GM12878 (cell line): Measurements from ENCODE around the gene DLK1. TPM values are rescaled to one million over a fixed set of nuclear protein-coding genes. Genes with fewer than 3 reads are reported as not detected.

Experiments
- ATAC-seq: fragments of 200-7000 bp; cut with Tn5 transposase; 3 replicates; pipeline ENCODE4 v1.9.1; 2020; ENCODE audit warnings: mild to moderate bottlenecking, moderate library complexity
- BruUV-seq: library from RNA; stranded (reverse); fragments of 400-500 nt; replicated peaks from 2 replicates; lab custom pipeline; 2021; lab: Mats Ljungman, UMichigan
- CTCF ChIA-PET: fragments of 300-600 bp; sonication (Branson Sonifier 250); formaldehyde crosslinking; extraction: SDS; loops from one replicate; lab custom pipeline; 2021; ENCODE audit warnings: inconsistent platforms; lab: Yijun Ruan, JAX
- POLR2A ChIA-PET: fragments of 350-600 bp; formaldehyde crosslinking; extraction: SDS; loops from one replicate; lab custom pipeline; 2021; ENCODE audit warnings: inconsistent platforms; lab: Charles Lee
- RAD21 ChIA-PET: fragments of 300-600 bp; sonication (Branson Sonifier 250); formaldehyde crosslinking; loops from one replicate; lab custom pipeline; 2023; ENCODE audit warnings: antibody characterized with exemption; ENCODE audit not compliant: unreplicated experiment; lab: Charles Lee
- SMC1A ChIA-PET: fragments of 300-600 bp; sonication (Branson Sonifier 250); formaldehyde crosslinking; loops from one replicate; lab custom pipeline; 2023; ENCODE audit not compliant: unreplicated experiment, uncharacterized antibody; lab: Charles Lee
- DNase-seq: peaks from one replicate; pipeline ENCODE4 v3.0.0-alpha.2; 2011; ENCODE audit warnings: low read depth, low spot score
- FAIRE-seq: peaks from 3 replicates; lab custom pipeline; 2011; peaks lifted over from hg19 to GRCh38; lab: Jason Lieb, UNC
- H2AFZ ChIP-seq: 2 replicates; pipeline ENCODE4 v1.6.0; 2011; ENCODE audit warnings: low read depth, low read length, control low read depth; ENCODE audit not compliant: control insufficient read depth
- H3K27ac ChIP-seq: 2 replicates; pipeline ENCODE4 v1.5.1; 2011; ENCODE audit warnings: control low read depth; ENCODE audit not compliant: control insufficient read depth, insufficient read depth
- H3K27me3 ChIP-seq, 2 experiments: replicated peaks in 1 of 2; 2 replicates each; pipeline versions ENCODE4 v1.6.0 to v1.6.1; 2011; ENCODE audit warnings: low read length in 1 of 2; ENCODE audit not compliant: control insufficient read depth in 2 of 2, insufficient read depth in 2 of 2
- H3K36me3 ChIP-seq, 2 experiments: 2 replicates each; pipeline ENCODE4 v1.5.1; 2011; ENCODE audit warnings: low read length in 1 of 2; ENCODE audit not compliant: control insufficient read depth in 2 of 2, insufficient read depth in 2 of 2
- H3K4me1 ChIP-seq: 2 replicates; pipeline ENCODE4 v1.6.1; 2011; ENCODE audit warnings: mild to moderate bottlenecking, low read length, moderate library complexity, mixed read lengths; ENCODE audit not compliant: control insufficient read depth, insufficient read depth
- H3K4me2 ChIP-seq: 2 replicates; pipeline ENCODE4 v1.6.0; 2011; ENCODE audit warnings: control low read depth; ENCODE audit not compliant: control insufficient read depth, insufficient read depth
- H3K4me3 ChIP-seq: fragments of 200-600 bp; sonication (generic); 2 replicates; pipeline ENCODE4 v1.5.1; 2016
- H3K79me2 ChIP-seq: 2 replicates; pipeline ENCODE4 v1.6.0; 2011; ENCODE audit warnings: low read length; ENCODE audit not compliant: control insufficient read depth, insufficient read depth
- H3K9ac ChIP-seq: 2 replicates; pipeline ENCODE4 v1.8.0; 2011; ENCODE audit warnings: low read length, control low read depth, mixed read lengths; ENCODE audit not compliant: control insufficient read depth, insufficient read depth
- H3K9me3 ChIP-seq: replicated peaks from 3 replicates; pipeline ENCODE4 v1.5.1; 2011; ENCODE audit warnings: mild to moderate bottlenecking, low read length; ENCODE audit not compliant: control insufficient read depth, insufficient read depth
- H4K20me1 ChIP-seq: 2 replicates; pipeline ENCODE4 v1.6.0; 2011; ENCODE audit not compliant: control insufficient read depth, insufficient read depth
- CBX5 ChIP-seq: sonication (generic); IDR thresholded peaks from 2 replicates; pipeline ENCODE4 v1.6.1; 2016; ENCODE audit warnings: low read depth, moderate library complexity, mild to moderate bottlenecking, inconsistent platforms
- CHD2 ChIP-seq: IDR thresholded peaks from 2 replicates; pipeline ENCODE4 v1.6.1; 2011; ENCODE audit warnings: low read depth, low read length, improper control_type of control experiment, borderline replicate concordance
- IKZF1 ChIP-seq: fragments of 450-650 bp; conservative IDR thresholded peaks from 2 replicates; pipeline ENCODE4 v1.6.1; 2017; ENCODE audit warnings: antibody characterized with exemption, mild to moderate bottlenecking
- NFYA ChIP-seq: IDR thresholded peaks from 2 replicates; pipeline ENCODE4 v1.6.1; 2011; ENCODE audit warnings: low read depth, mild to moderate bottlenecking, low read length, improper control_type of control experiment, borderline replicate concordance
- RAD51 ChIP-seq: fragments of 450-650 bp; IDR thresholded peaks from 2 replicates; pipeline ENCODE4 v1.6.1; 2016; ENCODE audit warnings: moderate library complexity, mild to moderate bottlenecking, inconsistent platforms
- RFX5 ChIP-seq: IDR thresholded peaks from 2 replicates; pipeline ENCODE4 v1.6.1; 2011; ENCODE audit warnings: low read depth, low read length, improper control_type of control experiment
- SMARCA5 ChIP-seq: fragments of 450-650 bp; IDR thresholded peaks from 2 replicates; pipeline ENCODE4 v1.6.1; 2017; ENCODE audit warnings: mild to moderate bottlenecking
- SMC3 ChIP-seq: IDR thresholded peaks from 2 replicates; pipeline ENCODE4 v1.6.1; 2011; ENCODE audit warnings: low read length, improper control_type of control experiment, borderline replicate concordance
- TARDBP ChIP-seq: IDR thresholded peaks from 2 replicates; pipeline ENCODE4 v1.6.1; 2016; ENCODE audit warnings: borderline replicate concordance
- ZNF274 ChIP-seq: IDR thresholded peaks from one replicate; pipeline ENCODE4 v1.8.0; 2011; ENCODE audit not compliant: insufficient read length, insufficient read depth
- ZNF384 ChIP-seq: IDR thresholded peaks from 2 replicates; pipeline ENCODE4 v1.6.1; 2012; ENCODE audit warnings: low read depth, mild to moderate bottlenecking, low read length, improper control_type of control experiment, borderline replicate concordance
- WGBS: methylation state at CpG from one replicate; pipeline ENCODE4 v1.1.6; 2016; ENCODE audit warnings: low lambda C conversion rate; ENCODE audit not compliant: insufficient replicate concordance, insufficient coverage; ENCODE audit errors: missing lambda C conversion rate; 5-methylcytosine and 5-hydroxymethylcytosine counted together
- in situ Hi-C: fragments of 300-500 bp; cut with MboI; formaldehyde crosslinking; loops from 9 replicates; pipeline ENCODE4 v1.14.3; 2018; ENCODE audit warnings: mixed read lengths
- intact Hi-C: fragments of 100-400 bp; cut with micrococcal nuclease; formaldehyde crosslinking; loops from one replicate; pipeline ENCODE4 v1.14.2; 2022; ENCODE audit not compliant: unreplicated experiment
- polyA plus RNA-seq, 11 experiments: library from polyadenylated mRNA; depleted of rRNA in 4 of 11; unstranded in 6 of 11; stranded (reverse) in 5 of 11; fragments of >200 nt; fragmentation: Nextera tagmentation in 4 of 11; fragmentation: Illumina TruSeq in 1 of 11; extraction: Ambion mirVana in 4 of 11; extraction: Trizol in 1 of 11; gene quantifications; 1 replicate in 1 of 11; 2 replicates in 10 of 11; pipeline versions ENCODE4 v1.2.1 to v1.2.3, GENCODE V29; 2011 to 2016; ENCODE audit warnings: inconsistent platforms in 2 of 11, missing spikeins in 2 of 11, low read depth in 1 of 11
- total RNA-seq, 4 experiments: library from RNA; depleted of rRNA in 3 of 4; stranded (reverse); fragments of >200 nt in 3 of 4; fragmentation: Illumina TruSeq in 1 of 4; extraction: Trizol in 1 of 4; gene quantifications; 2 replicates each; pipeline versions ENCODE4 v1.2.1 to v1.2.3, GENCODE V29; 2013 to 2021
- TF ChIP-seq, protein P1 (sequence below): fragments of 450-650 bp; IDR thresholded peaks from 2 replicates; pipeline ENCODE4 v1.6.1; 2018; ENCODE audit warnings: mild to moderate bottlenecking, low read depth, moderate library complexity; ENCODE audit not compliant: partially characterized antibody
- TF ChIP-seq, protein P2 (sequence below): fragments of 450-650 bp; IDR thresholded peaks from 2 replicates; pipeline ENCODE4 v1.6.1; 2014; ENCODE audit warnings: mild to moderate bottlenecking
- TF ChIP-seq, protein P3 (sequence below): IDR thresholded peaks from 2 replicates; pipeline ENCODE4 v1.6.1; 2012; ENCODE audit warnings: low read depth, low read length, improper control_type of control experiment

Gene DLK1
- total and polyA plus RNA-seq, 10 of the 15 experiments (the other 5 are each of a cell fraction or from before 2014, with no cell fraction given) = 0.87 TPM; not detected in 9

DNA sequence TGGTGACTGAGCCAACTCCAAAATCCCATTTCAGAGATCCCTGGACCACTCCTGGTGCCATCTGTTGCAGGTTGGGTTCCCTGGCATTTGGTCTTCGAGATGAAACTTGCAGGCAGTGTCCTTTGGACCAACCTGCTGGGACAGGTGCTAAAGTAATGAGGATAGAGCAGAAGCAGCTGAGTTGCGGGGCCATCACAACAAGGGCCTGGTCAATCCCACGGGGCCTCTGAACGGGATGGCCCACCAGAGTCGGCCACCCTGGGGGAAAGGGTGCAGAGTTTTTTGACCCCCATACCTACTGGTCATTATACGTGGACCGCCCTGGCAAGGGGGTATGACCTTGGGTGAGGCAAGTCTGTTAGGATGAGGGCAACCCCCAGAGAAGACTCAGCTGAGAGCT, 39.3 kb downstream of the DLK1 start:
- FAIRE-seq = no peak
- no TSS peak for BruUV-seq

More for the DNA sequence above, 39.3 kb downstream of the DLK1 start:
- 21% methylated on average over 7 of the region's 7 CpGs for WGBS
- H3K4me2 ChIP-seq = no peak overlapping the region
- H3K27me3 ChIP-seq = no peaks in the 10 kb centered on the region; a peak in 1 of 4 replicates
- H3K4me1 ChIP-seq = no peaks in the 10 kb centered on the region
- DNase-seq = no peak
- RAD21 ChIA-PET = no interaction called here
- CTCF ChIA-PET = no interaction called here
- SMC1A ChIA-PET = no interaction called here
- no peak overlapping the region for H3K4me3 ChIP-seq
- TF ChIP-seq NFYA = no peak
- TF ChIP-seq SMC3 = no peak
- TF ChIP-seq TARDBP = no peak
- TF ChIP-seq ZNF384 = no peak
- TF ChIP-seq SMARCA5 = no peak
- TF ChIP-seq ZNF274 = no peak
- TF ChIP-seq RFX5 = no peak
- TF ChIP-seq, protein P1, sequence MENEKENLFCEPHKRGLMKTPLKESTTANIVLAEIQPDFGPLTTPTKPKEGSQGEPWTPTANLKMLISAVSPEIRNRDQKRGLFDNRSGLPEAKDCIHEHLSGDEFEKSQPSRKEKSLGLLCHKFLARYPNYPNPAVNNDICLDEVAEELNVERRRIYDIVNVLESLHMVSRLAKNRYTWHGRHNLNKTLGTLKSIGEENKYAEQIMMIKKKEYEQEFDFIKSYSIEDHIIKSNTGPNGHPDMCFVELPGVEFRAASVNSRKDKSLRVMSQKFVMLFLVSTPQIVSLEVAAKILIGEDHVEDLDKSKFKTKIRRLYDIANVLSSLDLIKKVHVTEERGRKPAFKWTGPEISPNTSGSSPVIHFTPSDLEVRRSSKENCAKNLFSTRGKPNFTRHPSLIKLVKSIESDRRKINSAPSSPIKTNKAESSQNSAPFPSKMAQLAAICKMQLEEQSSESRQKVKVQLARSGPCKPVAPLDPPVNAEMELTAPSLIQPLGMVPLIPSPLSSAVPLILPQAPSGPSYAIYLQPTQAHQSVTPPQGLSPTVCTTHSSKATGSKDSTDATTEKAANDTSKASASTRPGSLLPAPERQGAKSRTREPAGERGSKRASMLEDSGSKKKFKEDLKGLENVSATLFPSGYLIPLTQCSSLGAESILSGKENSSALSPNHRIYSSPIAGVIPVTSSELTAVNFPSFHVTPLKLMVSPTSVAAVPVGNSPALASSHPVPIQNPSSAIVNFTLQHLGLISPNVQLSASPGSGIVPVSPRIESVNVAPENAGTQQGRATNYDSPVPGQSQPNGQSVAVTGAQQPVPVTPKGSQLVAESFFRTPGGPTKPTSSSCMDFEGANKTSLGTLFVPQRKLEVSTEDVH = no peak
- no peak for TF ChIP-seq IKZF1
- TF ChIP-seq, protein P2, sequence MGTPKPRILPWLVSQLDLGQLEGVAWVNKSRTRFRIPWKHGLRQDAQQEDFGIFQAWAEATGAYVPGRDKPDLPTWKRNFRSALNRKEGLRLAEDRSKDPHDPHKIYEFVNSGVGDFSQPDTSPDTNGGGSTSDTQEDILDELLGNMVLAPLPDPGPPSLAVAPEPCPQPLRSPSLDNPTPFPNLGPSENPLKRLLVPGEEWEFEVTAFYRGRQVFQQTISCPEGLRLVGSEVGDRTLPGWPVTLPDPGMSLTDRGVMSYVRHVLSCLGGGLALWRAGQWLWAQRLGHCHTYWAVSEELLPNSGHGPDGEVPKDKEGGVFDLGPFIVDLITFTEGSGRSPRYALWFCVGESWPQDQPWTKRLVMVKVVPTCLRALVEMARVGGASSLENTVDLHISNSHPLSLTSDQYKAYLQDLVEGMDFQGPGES = no peak
- TF ChIP-seq, protein P3, sequence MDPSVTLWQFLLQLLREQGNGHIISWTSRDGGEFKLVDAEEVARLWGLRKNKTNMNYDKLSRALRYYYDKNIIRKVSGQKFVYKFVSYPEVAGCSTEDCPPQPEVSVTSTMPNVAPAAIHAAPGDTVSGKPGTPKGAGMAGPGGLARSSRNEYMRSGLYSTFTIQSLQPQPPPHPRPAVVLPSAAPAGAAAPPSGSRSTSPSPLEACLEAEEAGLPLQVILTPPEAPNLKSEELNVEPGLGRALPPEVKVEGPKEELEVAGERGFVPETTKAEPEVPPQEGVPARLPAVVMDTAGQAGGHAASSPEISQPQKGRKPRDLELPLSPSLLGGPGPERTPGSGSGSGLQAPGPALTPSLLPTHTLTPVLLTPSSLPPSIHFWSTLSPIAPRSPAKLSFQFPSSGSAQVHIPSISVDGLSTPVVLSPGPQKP = no peak
- TF ChIP-seq CHD2 = no peak
- TF ChIP-seq CBX5 = no peak
- no peak for TF ChIP-seq RAD51
- no peaks in the 10 kb centered on the region for H3K9me3 ChIP-seq
- POLR2A ChIA-PET = no interaction called here
- in situ Hi-C loops (no loop called here), intact Hi-C loops (no loop called here)
- H3K9ac ChIP-seq = no peak overlapping the region
- H3K79me2 ChIP-seq = no peaks in the 10 kb centered on the region
- ATAC-seq = no peak
- no peak overlapping the region for H3K27ac ChIP-seq
- H3K36me3 ChIP-seq = no peaks in the 10 kb centered on the region
- H2AFZ ChIP-seq = no peak overlapping the region
- H4K20me1 ChIP-seq = no peaks in the 10 kb centered on the region
